ENCODE data around the gene CYP2D6.
"Not testable (repeated sequence)": the region's sequence is repeated elsewhere in the genome, so short reads cannot be mapped to it uniquely, and the experiment has no call there.

The CYP2D6 gene

DNA sequence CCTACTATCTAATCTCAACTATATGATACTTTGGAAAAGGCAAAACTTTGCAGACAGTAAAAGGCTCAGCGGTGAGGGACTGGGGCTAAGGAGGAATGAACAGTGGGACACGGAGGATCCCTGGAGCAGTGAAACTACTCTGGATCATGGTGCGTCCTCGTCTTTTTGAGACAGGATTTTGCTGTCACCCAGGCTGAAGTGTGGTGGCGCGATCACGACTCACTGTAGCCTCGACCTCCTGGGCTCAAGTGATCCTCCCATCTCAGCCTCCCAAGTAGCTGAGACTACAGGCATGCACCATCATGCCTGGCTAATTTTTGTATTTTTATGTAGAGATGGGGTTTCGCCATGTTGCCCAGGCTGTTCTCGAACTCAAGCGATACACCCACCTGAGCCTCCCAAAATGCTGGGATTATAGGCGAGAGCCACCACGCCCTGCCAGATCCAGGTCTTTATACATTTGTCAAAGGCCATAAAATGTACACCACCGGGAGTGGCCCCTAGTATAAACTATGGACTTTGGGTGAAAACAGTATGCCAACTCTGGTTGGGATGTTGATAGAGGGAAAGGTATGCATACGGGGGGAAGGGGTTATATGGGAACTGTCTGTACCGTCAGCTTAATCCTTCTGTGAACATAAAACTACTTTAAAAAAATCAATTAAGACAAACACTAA is 28.0 kb upstream of the CYP2D6 start:
- DNase-seq (ENCODE audit: low read depth), result no peak

DNA sequence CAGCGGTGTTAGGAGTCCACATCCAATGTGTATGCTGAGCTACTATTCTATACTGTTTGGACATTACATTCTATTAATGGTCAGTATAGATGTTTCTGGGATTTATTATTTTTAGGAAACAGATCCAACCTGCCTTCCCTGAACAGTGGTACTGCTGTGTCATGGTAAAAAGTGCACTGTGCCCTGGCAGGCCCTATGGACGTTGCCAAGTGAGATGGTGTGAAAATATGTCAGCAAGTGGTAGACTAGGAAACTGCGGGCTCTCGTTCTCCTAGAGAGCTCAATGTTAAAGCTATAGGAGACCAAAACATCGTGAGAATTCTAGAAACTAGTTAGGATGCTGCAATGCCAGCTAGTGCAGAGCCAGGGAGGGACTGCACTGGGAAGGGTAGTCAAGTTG is 26.0 kb upstream of the CYP2D6 start:
- DNase-seq (ENCODE audit: low read depth), result no peak

DNA sequence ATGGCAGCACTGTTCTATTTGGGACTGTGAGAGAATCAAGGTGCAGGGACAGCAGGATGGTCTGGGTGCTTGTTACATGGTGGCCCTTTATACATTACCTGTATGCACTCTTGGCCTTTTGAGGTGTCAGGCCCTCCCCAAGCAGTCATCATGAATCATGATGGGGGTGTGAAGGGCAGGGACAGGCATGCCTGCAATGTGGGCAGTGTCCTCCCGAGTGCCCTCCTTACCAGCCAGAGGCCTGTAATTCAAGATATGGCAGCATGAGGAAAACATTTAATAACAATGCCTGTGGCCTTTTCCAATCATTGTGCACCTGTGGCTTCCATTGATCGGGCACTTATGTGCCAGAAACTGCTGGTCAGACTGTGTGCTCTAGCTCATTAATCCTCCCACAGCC is 25.5 kb upstream of the CYP2D6 start:
- DNase-seq (ENCODE audit: low read depth), result no peak

DNA sequence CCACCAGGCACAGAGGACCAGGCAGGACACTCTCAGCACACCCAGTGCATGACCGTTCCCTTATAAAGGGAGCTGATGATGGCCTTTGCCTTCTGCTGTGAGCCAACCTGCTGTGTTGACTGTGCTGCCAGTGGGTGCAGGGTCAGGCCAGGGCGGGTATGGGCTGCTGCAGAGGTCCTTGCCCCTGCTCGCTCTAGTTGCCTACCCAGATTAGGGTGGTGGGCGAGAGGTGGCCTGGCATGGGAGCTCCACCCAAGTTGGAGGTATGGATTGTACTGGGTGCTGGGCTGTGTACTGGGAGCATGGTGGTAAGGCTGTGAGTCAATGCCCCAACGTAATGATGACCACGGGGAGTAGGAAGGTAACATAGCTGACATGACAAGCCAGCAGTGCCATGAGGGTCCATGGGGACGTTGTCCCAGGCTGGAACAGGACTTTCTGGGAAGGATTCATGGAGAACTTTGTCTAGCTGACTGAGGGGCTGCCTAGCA is 24.5 kb upstream of the CYP2D6 start:
- no peak for DNase-seq (ENCODE audit: low read depth)

DNA sequence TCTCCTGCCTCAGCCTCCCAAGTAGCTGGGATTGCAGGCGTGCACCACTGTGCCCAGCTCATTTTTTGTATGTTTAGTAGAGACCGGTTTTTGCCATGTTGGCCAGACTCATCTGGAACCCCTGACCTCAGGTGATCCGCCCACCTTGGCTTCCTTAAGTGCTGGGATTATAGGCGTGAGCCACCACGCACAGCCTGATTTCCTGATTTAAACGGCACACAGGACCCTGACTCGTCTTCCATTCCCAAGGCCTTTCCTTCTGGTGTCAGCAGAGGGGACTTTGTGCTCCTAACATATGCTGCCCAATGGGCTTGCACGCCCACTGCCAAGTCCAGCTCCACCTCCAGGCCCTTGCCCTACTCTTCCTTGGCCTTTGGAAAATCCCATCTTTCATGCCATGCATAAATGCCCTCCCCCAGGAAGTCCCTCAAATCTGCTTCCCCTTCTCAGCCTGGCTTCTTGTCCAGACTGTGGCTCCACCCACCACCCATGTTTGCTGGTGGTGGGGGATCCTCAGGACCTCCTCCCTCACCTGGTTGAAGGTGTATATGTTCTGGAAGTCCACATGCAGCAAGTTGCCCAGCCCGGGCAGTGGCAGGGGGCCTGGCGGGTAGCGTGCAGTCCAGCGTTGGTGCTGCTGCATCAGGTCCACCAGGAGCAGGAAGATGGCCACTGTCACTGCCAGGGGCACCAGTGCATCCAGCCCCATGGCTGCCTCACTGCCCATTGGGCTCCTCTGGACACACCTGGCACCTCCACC is 23.9 kb upstream of the CYP2D6 start:
- no peak for DNase-seq (ENCODE audit: low read depth)

DNA sequence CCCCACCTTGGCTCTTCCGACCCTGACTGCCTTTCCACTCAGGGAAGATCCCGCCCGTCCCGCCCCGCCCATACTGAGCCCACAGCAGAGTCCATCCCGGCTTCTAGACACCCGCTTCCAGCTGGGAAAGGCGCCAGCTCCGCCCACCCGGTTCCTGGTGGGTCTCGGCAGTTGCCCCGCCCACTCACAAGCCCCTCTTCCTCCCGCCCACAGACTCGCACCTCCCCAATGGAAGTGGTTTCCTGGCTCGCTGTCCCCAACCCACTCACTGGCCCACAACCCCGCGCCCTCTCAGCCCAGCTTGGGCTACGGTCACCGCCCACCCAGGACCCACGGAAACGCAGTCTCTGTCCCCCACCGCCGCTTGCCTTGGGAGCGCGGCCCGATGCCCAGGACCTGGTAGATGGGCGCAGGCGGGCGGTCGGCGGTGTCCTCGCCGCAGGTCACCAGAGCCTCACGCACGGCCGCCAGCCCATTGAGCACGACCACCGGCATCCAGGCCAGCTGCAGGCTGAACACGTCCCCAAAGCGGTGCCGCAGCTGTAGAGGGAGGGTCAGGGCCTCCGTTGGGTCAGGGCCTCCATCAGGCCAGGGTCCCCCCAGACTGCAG is 22.2 kb upstream of the CYP2D6 start:
- no peak for DNase-seq (ENCODE audit: low read depth)

DNA sequence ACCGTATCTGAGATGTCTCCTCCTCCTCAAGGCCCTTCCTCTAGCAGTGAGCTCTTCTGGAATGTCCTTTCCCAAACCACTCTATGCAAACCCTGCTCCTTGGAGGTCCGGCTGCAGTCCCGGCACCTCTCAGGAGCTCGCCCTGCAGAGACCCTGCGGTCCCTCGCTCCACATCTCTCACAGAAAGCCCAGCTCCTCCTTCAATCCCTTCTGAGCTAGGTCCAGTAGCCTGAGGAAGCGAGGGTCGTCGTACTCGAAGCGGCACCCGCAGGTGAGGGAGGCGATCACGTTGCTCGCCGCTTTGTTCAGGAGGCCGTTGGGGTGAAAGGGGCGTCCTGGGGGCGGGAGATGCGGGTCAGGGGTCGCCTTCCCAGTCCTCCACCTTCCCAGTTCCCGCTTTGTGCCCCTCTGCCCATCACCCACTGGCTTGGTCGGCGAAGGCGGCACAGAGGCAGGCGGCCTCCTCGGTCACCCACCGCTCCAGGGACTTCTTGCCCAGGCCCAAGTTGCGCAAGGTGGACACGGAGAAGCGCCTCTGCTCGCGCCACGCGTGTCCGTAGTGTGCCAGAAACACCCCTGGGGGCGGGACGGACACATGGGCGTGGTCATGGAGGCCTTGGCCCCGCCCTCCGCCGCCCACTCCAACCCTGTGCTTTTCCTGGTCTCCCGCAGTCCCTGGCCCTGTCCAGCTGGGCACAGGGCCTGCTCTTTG is 21.5 kb upstream of the CYP2D6 start:
- no peak for DNase-seq (ENCODE audit: low read depth)

DNA sequence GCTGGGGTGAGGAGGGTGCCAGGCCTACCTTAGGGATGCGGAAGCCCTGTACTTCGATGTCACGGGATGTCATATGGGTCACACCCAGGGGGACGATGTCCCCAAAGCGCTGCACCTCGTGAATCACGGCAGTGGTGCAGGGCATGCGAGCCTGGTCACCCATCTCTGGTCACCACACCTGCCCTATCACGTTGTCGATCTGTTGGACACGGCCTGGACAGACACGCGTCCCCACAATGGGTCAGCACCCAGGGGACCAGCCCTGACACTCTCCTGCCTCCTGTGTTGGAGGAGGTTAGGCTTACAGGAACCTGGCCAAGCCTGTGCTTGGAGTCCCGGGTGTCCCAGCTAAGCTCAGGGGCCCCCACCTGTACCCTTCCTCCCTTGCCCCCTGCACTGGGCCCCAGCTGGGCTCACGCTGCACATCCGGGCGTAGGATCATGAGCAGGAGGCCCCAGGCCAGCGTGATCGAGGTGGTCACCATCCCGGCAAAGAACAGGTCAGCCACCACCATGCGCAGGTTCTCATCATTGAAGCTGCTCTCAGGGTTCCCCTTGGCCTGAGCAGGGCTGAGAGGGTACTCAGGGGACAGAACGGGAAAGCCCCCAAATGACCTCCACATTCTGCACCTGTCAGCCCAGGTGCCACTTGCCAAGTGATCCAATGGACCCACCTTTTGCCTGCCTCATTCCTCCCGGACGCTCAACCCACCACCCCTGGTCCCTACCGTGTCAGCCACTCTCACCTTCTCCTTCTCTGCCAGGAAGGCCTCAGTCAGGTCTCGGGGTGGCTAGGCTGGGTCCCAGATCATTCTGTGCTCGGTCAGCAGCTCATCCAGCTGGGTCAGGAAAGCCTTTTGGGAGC is 20.3 kb upstream of the CYP2D6 start:
- no peak for DNase-seq (ENCODE audit: low read depth)

DNA sequence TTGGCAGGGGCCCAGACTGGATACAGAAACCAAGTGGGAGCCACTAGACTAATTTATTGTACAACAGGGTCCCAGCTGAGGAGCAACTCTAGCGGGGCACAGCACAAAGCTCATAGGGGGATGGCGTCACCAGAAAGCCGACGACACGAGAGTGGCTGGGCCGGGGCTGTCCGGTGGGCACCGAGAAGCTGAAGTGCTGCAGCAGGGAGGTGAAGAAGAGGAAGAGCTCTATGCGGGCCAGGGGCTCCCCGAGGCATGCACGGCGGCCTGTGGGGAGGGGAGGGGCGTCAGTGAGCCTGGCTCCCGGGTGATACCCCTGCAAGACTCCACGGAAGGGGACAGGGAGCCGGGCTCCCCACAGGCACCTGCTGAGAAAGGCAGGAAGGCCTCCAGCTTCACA is 19.2 kb upstream of the CYP2D6 start:
- DNase-seq (ENCODE audit: low read depth), result not testable (repeated sequence)

DNA sequence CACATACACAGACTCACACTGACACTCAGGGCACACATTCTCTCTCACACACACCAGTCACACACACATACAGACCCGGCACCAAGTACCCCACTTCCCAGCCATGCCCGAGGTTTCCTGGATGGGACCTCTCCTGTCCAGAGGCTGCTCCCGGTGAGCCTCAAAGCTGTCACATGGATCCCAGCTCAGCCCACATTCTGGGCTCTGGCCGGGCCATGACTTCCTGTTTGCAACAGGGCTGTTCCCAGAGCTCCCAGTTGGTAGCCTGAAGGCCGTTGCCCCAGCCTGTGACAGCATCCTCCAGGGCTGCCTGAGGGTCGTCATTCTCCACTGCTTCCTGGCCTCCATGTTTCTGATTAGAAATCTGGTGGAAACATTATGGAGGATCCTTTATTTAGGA is 14.6 kb upstream of the CYP2D6 start:
- no peak for DNase-seq (ENCODE audit: low read depth)

DNA sequence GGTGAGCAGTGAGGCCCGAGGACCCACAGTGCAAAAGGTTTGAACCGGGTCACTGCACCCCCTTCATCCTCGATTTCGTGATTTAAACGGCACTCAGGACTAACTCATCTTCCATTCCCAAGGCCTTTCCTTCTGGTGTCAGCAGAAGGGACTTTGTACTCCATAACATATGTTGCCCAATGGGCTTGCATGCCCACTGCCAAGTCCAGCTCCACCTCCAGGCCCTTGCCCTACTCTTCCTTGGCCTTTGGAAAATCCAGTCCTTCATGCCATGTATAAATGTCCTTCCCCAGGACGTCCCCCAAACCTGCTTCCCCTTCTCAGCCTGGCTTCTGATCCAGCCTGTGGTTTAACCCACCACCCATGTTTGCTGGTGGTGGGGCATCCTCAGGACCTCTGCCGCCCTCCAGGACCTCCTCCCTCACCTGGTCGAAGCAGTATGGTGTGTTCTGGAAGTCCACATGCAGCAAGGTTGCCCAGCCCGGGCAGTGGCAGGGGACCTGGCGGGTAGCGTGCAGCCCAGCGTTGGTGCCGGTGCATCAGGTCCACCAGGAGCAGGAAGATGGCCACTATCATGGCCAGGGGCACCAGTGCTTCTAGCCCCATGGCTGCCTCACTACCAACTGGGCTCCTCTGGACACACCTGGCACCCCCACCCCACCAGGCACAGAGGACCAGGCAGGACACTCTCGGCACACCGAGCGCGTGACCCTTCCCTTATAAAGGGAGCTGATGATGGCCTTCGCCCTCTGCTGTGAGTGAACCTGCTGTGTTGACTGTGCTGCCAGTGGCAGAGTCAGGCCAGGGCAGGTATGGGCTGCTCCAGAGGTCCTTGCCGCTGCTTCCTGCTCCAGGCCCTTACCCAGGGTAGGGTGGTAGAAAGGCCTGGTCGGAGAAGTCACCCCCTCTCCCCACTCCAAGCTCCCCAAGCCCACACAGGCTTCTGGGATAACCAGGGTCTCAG is 13.5 kb upstream of the CYP2D6 start:
- DNase-seq (ENCODE audit: low read depth), result not testable (repeated sequence)

DNA sequence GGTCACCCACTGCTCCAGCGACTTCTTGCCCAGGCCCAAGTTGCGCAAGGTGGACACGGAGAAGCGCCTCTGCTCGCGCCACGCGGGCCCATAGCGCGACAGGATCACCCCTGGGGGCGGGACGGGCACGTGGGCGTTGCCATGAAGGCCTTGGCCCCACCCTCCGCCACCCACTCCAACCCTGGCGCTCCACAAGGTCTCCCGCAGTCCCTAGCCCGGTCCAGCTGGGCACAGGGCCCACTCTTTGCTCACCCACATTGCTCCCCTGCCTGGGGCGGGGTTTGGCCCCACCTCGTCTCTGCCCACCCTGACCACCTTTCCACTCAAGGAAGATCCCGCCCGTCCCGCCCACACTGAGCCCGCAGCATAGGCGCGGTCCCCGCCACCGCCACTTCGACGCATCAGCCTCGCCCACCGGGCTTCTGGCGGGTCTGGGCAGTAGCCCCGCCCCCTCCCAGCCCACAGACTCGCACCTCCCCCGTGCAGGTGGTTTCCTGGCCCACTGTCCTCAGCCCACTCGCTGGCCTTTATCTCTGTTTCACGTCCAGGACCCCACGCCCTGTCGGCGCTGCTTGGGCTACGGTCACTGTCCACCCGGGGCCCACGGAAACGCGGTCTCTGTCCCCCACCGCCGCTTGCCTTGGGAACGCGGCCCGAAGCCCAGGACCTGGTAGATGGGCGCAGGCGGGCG is 12.3 kb upstream of the CYP2D6 start:
- DNase-seq (ENCODE audit: low read depth), result no peak

DNA sequence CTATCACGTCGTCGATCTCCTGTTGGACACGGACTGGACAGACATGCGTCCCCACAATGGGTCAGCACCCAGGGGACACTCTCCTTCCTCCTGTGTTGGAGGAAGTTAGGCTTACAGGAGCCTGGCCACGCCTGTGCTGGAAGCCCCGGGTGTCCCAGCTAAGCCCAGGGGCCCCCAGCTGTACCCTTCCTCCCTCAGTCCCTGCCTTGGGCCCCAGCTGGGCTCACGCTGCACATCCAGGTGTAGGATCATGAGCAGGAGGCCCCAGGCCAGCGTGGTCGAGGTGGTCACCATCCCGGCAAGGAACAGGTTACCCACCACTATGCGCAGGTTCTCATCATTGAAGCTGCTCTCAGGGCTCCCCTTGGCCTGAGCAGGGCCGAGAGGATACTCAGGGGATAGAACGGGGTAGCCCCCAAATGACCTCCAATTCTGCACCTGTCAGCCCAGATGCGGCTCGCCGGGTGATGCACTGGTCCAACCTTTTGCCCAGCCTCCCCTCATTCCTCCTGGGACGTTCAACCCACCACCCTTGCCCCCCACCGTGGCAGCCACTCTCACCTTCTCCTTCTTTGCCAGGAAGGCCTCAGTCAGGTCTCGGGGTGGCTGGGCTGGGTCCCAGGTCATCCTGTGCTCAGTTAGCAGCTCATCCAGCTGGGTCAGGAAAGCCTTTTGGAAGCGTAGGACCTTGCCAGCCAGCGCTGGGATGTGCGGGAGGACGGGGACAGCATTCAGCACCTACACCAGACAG is 10.9 kb upstream of the CYP2D6 start:
- not testable (repeated sequence) for DNase-seq (ENCODE audit: low read depth)

DNA sequence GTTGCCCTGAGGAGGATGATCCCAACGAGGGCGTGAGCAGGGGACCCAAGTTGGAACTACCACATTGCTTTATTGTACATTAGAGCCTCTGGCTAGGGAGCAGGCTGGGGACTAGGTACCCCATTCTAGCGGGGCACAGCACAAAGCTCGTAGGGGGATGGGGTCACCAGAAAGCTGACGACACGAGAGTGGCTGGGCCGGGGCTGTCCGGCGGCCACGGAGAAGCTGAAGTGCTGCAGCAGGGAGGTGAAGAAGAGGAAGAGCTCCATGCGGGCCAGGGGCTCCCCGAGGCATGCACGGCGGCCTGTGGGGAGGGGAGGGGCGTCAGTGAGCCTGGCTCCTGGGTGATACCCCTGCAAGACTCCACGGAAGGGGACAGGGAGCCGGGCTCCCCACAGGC is 9.5 kb upstream of the CYP2D6 start:
- not testable (repeated sequence) for DNase-seq (ENCODE audit: low read depth)

DNA sequence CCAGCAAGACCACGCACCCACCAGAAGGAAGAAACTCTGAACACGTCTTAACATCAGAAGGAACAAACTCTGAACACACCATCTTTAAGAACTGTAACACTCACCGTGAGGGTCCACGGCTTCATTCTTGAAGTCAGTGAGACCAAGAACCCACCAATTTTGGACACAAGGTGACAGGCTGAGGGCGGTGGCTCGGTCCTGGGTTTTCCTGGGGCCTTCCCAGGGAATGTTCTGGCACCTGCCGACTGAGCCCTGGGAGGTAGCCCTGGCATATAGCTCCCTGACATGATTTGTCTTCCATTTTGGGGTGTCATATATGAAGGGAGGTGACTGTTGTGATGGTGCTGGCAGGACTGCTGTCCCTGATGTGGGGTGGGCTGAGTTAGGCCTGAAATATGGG is 8.9 kb upstream of the CYP2D6 start:
- DNase-seq (ENCODE audit: low read depth), result not testable (repeated sequence)

DNA sequence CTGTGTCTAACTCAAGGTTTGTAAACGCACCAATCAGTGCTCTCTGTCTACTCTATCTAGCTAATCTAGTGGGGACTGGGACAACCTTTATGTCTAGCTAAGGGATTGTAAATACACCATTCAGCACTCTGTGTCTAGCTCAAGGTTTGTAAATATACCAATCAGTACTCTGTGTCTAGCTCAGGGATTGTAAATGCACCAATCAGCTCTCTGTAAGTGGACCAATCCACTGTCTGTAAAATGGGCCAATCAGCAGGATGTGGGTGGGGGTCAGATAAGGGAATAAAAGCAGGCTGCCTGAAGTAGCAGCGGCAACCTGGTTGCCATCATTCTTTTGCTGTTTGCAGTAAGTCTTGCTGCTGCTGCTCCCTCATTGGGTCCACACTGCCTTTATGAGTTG is 8.4 kb upstream of the CYP2D6 start:
- DNase-seq (ENCODE audit: low read depth), result no peak

DNA sequence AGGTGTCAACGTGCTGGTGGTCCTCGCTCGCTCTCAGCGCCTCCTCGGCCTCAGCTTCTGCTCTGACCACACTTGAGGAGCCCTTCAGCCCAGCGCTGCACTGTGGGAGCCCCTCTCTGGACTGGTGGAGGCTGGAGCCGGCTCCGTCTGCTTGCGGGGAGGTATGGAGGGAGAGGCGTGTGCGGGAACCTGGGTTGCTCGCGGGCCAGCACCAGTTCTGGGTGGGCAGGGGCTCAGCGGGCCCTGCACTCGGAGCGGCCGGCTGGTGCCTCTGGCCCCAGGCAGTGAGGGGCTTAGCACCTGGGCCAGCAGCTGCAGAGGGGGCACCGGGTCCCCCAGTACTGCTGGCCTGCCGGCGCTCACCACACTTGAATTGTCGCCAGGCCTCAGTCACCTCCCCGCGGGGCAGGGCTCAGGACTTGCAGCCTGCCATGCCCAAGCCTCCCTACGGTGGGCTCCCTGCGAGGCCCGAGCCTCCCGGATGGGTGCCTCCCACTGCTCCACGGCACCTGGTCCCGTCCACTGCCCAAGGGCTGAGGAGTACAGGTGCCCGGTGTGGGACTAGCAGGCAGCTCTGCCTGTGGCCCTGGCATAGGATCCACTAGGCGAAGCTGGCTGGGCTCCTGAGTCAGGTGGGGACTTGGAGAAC is 7.6 kb upstream of the CYP2D6 start:
- DNase-seq (ENCODE audit: low read depth), result no peak

DNA sequence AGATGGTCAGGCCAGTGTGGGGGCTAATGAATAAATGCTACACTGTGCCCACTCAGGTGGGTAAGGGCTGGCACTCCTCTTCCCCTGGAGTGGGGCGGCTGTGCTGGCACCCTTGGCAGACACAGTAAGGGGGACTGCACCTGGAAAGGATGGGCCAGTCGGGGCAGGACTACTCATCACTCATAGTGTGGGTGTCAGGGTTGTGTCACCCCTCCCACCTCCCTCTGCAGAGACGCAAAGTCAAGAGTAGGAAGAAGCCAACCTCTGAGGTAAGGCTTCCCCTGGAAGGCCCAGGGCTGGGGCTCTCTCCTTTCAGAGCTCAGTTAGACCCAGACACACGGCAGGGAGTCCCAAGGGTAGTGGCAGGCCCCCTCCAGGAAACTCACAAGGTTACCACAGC is 5.1 kb upstream of the CYP2D6 start:
- not testable (repeated sequence) for DNase-seq (ENCODE audit: low read depth)
